D341Med (cell line): ENCODE results near the gene SDHA.
"Not testable (repeated sequence)": the region's sequence is repeated elsewhere in the genome, so short reads cannot be mapped to it uniquely, and the experiment has no call there.

Experiments used
- DNase-seq: peaks from one replicate; pipeline ENCODE4 v3.0.0; 2012; ENCODE audit warnings: low spot score

Gene SDHA

GRCh38 chr5:257148-257547, 39.0 kb downstream of the SDHA start:
- DNase-seq: no peak

GRCh38 chr5:263275-263974, 45.3 kb downstream of the SDHA start:
- DNase-seq: not testable (repeated sequence)

GRCh38 chr5:264338-264737, 46.2 kb downstream of the SDHA start:
- no peak for DNase-seq

- not testable (repeated sequence) for DNase-seq
These were observed 48.3 kb downstream of the SDHA start for GRCh38 chr5:266311-267026.

GRCh38 chr5:267716-268115, 49.6 kb downstream of the SDHA start:
- no peak for DNase-seq

- DNase-seq: no peak
These were observed 52.2 kb downstream of the SDHA start for GRCh38 chr5:270340-270739.

GRCh38 chr5:271828-272167, 53.7 kb downstream of the SDHA start:
- DNase-seq: not testable (repeated sequence)

GRCh38 chr5:273091-273490, 55.0 kb downstream of the SDHA start:
- not testable (repeated sequence) for DNase-seq

GRCh38 chr5:273491-273890, 55.4 kb downstream of the SDHA start:
- not testable (repeated sequence) for DNase-seq

GRCh38 chr5:274346-274745, 56.2 kb downstream of the SDHA start:
- not testable (repeated sequence) for DNase-seq

- no peak for DNase-seq
These were observed 60.5 kb downstream of the SDHA start for GRCh38 chr5:278646-279045.

- not testable (repeated sequence) for DNase-seq
These were observed 61.0 kb downstream of the SDHA start for GRCh38 chr5:279051-279665.

- no peak for DNase-seq
These were observed 68.0 kb downstream of the SDHA start for GRCh38 chr5:285991-286557.

GRCh38 chr5:290200-290599, 72.1 kb downstream of the SDHA start:
- not testable (repeated sequence) for DNase-seq

- DNase-seq: not testable (repeated sequence)
These were observed 73.2 kb downstream of the SDHA start for GRCh38 chr5:291345-291744.

GRCh38 chr5:294788-295187, 76.7 kb downstream of the SDHA start:
- DNase-seq: not testable (repeated sequence)

GRCh38 chr5:296207-296606, 78.1 kb downstream of the SDHA start:
- DNase-seq: not testable (repeated sequence)

- not testable (repeated sequence) for DNase-seq
These were observed 78.8 kb downstream of the SDHA start for GRCh38 chr5:296954-297353.

- not testable (repeated sequence) for DNase-seq
These were observed 79.3 kb downstream of the SDHA start for GRCh38 chr5:297448-297847.

- not testable (repeated sequence) for DNase-seq
These were observed 80.0 kb downstream of the SDHA start for GRCh38 chr5:297991-298736.

- no peak for DNase-seq
These were observed 80.6 kb downstream of the SDHA start for GRCh38 chr5:298737-299125.

GRCh38 chr5:299921-300320, 81.8 kb downstream of the SDHA start:
- not testable (repeated sequence) for DNase-seq
